ENCODE measurements around the gene DSPP.
A peak's percentile ranks its signal among the peaks of the same experiment; 100 is the strongest.

Gene DSPP

DNA sequence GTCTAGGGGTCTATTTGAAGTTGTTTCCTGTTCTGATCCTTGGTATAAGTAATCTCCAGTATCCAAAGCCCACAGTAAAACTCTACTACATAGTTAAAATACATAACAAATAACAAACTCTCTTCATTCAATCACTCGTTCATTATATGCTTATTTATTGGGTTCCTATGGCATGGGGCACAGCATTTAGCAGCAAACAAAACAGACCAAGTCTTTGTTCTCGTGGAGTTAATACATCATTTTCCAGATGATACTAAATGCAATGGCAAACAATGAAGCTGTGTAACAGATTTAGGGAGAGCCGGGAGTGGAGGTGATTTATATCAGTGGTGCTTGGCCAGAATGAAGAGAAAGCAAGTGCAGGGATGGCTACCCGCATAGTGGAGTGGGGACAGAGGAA lies 42.6 kb upstream of the DSPP start:
- H2AFZ ChIP-seq (ENCODE audit: low read length) = 0 out of 2 replicates have a peak overlapping the region, but pooled peaks have one; percentile 36

DNA sequence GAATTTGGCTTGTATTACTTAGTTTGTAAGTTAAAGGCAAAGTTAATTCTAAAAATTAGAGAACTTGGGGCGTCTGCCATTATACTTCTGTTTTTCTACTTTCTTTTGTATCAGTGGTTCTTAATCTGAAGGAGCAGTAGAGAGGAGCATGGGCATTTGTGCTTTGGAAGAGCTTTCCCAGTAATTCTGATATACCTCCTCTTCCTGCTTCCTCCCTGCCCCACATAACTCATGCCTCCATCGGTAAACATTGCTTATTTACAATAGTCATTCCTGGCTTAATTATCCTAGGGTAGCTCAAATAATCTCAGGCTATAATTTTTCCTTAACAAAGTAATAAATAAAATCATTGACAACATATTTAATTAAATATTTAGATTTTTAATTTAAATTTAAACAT lies 42.1 kb upstream of the DSPP start:
- H4K20me1 ChIP-seq (ENCODE audit: insufficient read depth, low read length, poor library complexity, severe bottlenecking) = no peaks in the 10 kb centered on the region
- no peaks in the 10 kb centered on the region for H3K79me2 ChIP-seq (ENCODE audit: insufficient read depth, low read length)
- H2AFZ ChIP-seq (ENCODE audit: low read length) = no peak overlapping the region
- no peak for TF ChIP-seq EZH2phosphoT487 (IDR thresholded peaks at IDR 0.05; ENCODE audit: borderline replicate concordance)
- TF ChIP-seq, protein P1, sequence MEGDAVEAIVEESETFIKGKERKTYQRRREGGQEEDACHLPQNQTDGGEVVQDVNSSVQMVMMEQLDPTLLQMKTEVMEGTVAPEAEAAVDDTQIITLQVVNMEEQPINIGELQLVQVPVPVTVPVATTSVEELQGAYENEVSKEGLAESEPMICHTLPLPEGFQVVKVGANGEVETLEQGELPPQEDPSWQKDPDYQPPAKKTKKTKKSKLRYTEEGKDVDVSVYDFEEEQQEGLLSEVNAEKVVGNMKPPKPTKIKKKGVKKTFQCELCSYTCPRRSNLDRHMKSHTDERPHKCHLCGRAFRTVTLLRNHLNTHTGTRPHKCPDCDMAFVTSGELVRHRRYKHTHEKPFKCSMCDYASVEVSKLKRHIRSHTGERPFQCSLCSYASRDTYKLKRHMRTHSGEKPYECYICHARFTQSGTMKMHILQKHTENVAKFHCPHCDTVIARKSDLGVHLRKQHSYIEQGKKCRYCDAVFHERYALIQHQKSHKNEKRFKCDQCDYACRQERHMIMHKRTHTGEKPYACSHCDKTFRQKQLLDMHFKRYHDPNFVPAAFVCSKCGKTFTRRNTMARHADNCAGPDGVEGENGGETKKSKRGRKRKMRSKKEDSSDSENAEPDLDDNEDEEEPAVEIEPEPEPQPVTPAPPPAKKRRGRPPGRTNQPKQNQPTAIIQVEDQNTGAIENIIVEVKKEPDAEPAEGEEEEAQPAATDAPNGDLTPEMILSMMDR (conservative IDR thresholded peaks at IDR 0.05; ENCODE audit: low read length) = no peak
- H3K4me2 ChIP-seq (ENCODE audit: low read depth, low read length, poor library complexity, severe bottlenecking) = no peak overlapping the region
- H3K4me3 ChIP-seq (ENCODE audit: low read length, poor library complexity, severe bottlenecking) = no peak overlapping the region
- no peaks in the 10 kb centered on the region for H3K27me3 ChIP-seq (ENCODE audit: insufficient read depth, low read length, poor library complexity, severe bottlenecking)
- H3K4me1 ChIP-seq (ENCODE audit: insufficient read depth, low read length, poor library complexity, severe bottlenecking) = peaks cover 17% of the 10 kb centered on the region
- no peaks in the 10 kb centered on the region for H3K36me3 ChIP-seq (ENCODE audit: insufficient read depth, low read length)
- H3K9me2 ChIP-seq (replicated peaks; ENCODE audit: low read depth, low read length) = no peaks in the 10 kb centered on the region
- H3K9ac ChIP-seq (ENCODE audit: low read depth, low read length, poor library complexity, severe bottlenecking) = no peak overlapping the region
- no peaks in the 10 kb centered on the region for H3K9me3 ChIP-seq (ENCODE audit: insufficient read depth, low read depth, low read length)
- no peaks in the 10 kb centered on the region for H3F3A ChIP-seq (ENCODE audit: low read depth)

More for the DNA sequence above, 42.6 kb upstream of the DSPP start:
- H3K9me2 ChIP-seq (replicated peaks; ENCODE audit: low read depth, low read length) = no peaks in the 10 kb centered on the region
- peaks cover 15% of the 10 kb centered on the region for H3K4me1 ChIP-seq (ENCODE audit: insufficient read depth, low read length, poor library complexity, severe bottlenecking)
- no peaks in the 10 kb centered on the region for H3K79me2 ChIP-seq (ENCODE audit: insufficient read depth, low read length)
- no peaks in the 10 kb centered on the region for H3K36me3 ChIP-seq (ENCODE audit: insufficient read depth, low read length)
- TF ChIP-seq, protein P1 (conservative IDR thresholded peaks at IDR 0.05; ENCODE audit: low read length) = no peak
- no peak for TF ChIP-seq EZH2phosphoT487 (IDR thresholded peaks at IDR 0.05; ENCODE audit: borderline replicate concordance)
- no peak overlapping the region for H3K4me3 ChIP-seq (ENCODE audit: low read length, poor library complexity, severe bottlenecking)
- H3F3A ChIP-seq (ENCODE audit: low read depth) = no peaks in the 10 kb centered on the region
- H3K27me3 ChIP-seq (ENCODE audit: insufficient read depth, low read length, poor library complexity, severe bottlenecking) = no peaks in the 10 kb centered on the region
- no peak overlapping the region for H3K9ac ChIP-seq (ENCODE audit: low read depth, low read length, poor library complexity, severe bottlenecking)
- H4K20me1 ChIP-seq (ENCODE audit: insufficient read depth, low read length, poor library complexity, severe bottlenecking) = no peaks in the 10 kb centered on the region
- no peaks in the 10 kb centered on the region for H3K9me3 ChIP-seq (ENCODE audit: insufficient read depth, low read depth, low read length)
- H3K4me2 ChIP-seq (ENCODE audit: low read depth, low read length, poor library complexity, severe bottlenecking) = no peak overlapping the region

DNA sequence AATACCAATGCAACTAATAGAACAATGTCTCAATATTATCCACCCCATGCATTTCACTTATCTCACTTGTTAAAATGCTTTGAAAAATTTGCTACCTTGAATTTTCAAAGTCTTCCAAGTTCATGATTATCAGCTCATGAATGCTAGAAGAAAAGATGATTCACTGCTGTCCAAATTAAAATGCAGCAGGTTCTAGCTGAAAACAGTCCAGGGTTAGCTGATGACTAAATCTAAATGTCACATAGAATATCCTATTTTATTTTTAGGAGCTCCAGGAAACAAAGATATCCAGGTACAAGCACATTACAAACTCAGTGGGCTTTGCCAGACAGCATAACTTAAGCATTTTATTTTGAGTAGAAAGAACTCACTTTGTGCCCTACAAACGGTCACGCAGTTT lies 41.1 kb upstream of the DSPP start:
- Histone ChIP-seq H3K9me2 (replicated peaks; ENCODE audit: low read depth, low read length) (no peaks in the 10 kb centered on the region), H3K36me3 (ENCODE audit: insufficient read depth, low read length) (no peaks in the 10 kb centered on the region), H3K9me3 (ENCODE audit: insufficient read depth, low read depth, low read length) (no peaks in the 10 kb centered on the region), H2AFZ (ENCODE audit: low read length) (no peak overlapping the region), H4K20me1 (ENCODE audit: insufficient read depth, low read length, poor library complexity, severe bottlenecking) (no peaks in the 10 kb centered on the region), H3K4me1 (ENCODE audit: insufficient read depth, low read length, poor library complexity, severe bottlenecking) (peaks cover 17% of the 10 kb centered on the region), H3K9ac (ENCODE audit: low read depth, low read length, poor library complexity, severe bottlenecking) (no peak overlapping the region), H3K4me2 (ENCODE audit: low read depth, low read length, poor library complexity, severe bottlenecking) (no peak overlapping the region), H3K4me3 (ENCODE audit: low read length, poor library complexity, severe bottlenecking) (no peak overlapping the region), H3K27me3 (ENCODE audit: insufficient read depth, low read length, poor library complexity, severe bottlenecking) (no peaks in the 10 kb centered on the region), H3K79me2 (ENCODE audit: insufficient read depth, low read length) (no peaks in the 10 kb centered on the region), H3F3A (ENCODE audit: low read depth) (no peaks in the 10 kb centered on the region)
- TF ChIP-seq, protein P1 (conservative IDR thresholded peaks at IDR 0.05; ENCODE audit: low read length) = no peak
- no peak for TF ChIP-seq EZH2phosphoT487 (IDR thresholded peaks at IDR 0.05; ENCODE audit: borderline replicate concordance)
